GM12865 (cell line): ENCODE results near the gene TMEM213.

ENCODE experiments used
- DNase-seq: peaks from one replicate; pipeline ENCODE4 v3.0.0; 2010; ENCODE audit warnings: low read depth
- H3K4me3 ChIP-seq: 2 replicates; pipeline ENCODE4 v1.5.1; 2011; ENCODE audit warnings: mild to moderate bottlenecking, low read depth, low read length, control low read depth
- CTCF ChIP-seq: IDR thresholded peaks from 2 replicates; pipeline ENCODE4 v1.5.1; 2011; ENCODE audit warnings: low read length, control low read depth, low read depth, inconsistent platforms; ENCODE audit not compliant: insufficient read depth; ENCODE audit errors: missing control alignments

The TMEM213 gene

GRCh38 chr7:138753150-138753518 lies 44.7 kb upstream of the TMEM213 start:
- no peak for TF ChIP-seq CTCF
- H3K4me3 ChIP-seq: no peak overlapping the region
- DNase-seq: no peak

DNA sequence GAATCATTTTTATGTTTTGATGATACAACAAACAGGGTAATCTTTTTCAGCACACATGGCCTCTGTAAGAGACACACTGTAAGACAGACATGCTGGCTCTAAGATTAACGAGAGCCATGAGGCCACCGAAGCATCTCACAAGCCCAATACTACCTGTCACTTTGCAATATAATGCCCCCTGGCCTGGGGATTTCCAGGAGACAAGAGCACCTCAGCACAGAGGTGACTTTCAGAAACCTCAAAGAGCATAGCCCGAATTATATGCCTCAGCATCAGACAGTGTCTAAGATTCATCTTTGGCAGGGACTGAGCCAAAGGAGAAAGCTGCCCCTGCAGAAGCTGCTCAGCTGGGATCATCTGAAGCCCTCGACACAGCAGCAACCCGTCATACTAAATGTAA lies 44.2 kb upstream of the TMEM213 start:
- no peak for DNase-seq
- no peak overlapping the region for H3K4me3 ChIP-seq
- no peak for TF ChIP-seq CTCF

DNA sequence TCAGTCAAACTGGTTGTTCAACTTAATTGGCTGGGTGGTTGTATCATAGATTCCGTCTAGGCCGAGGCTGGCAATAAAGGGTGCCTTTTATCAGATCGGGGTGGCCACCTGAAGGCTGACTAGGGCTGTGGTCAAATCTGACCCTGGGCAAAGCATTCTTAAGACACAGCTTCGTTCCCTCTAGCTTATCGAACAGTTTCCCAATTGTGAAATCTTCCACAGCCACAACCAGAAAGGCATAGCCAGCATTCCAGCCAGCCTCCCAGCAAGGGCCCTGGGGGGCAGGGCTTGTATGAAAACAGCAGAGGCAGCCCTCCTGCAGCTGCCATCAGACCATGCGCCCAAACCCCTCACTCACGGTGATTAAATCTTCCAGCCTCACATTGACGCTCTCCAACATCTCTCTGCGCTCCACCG lies 42.5 kb upstream of the TMEM213 start:
- no peak overlapping the region for H3K4me3 ChIP-seq
- no peak for DNase-seq
- TF ChIP-seq CTCF: no peak

- no peak for TF ChIP-seq CTCF
- H3K4me3 ChIP-seq: no peak overlapping the region
- no peak for DNase-seq
These were observed 41.8 kb upstream of the TMEM213 start for GRCh38 chr7:138755842-138756590.

DNA sequence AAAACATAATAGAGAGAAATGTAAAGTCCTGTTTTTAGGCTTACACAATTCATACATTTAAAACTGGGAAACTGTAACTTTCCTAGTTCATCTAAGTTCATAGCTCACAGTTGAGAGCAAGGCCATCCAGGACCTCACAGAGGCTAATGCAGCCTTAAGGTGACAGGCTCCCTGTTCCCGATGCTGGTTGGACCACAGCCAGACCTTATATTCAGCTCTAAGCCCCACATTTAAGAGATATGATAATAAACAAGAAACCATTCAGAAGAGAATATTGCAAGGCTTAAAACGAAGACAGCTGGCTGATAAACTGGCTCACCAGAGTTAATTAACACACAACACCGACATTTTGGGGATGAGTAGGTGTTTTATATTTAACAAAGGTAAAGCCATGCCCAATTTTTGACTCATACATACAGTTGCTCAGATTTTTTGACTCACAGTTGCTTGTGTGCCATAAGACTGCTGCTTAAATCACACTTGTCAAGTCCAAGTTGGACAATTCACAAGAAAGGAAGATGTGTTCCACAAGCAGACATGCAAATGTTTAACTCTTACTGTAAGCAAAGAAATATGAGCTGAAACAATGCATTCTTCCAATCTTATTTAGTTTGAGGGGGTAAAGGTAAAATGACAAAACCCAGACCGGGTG lies 41.1 kb upstream of the TMEM213 start:
- TF ChIP-seq CTCF: no peak
- DNase-seq: no peak
- no peak overlapping the region for H3K4me3 ChIP-seq

GRCh38 chr7:138768241-138768640 lies 29.6 kb upstream of the TMEM213 start:
- H3K4me3 ChIP-seq: no peak overlapping the region
- DNase-seq: no peak
- TF ChIP-seq CTCF: no peak
